Tibial nerve (tissue), 4 donors: Measurements from ENCODE around the gene AGPS.

Experiments
- CTCF ChIP-seq, 5 experiments: fragments of 200-600 bp in 3 of 5; fragments of 450-650 bp in 2 of 5; sonication (generic) in 3 of 5; IDR thresholded peaks; one replicate each; pipeline ENCODE4 v1.5.1; 2016 to 2019; ENCODE audit warnings: antibody characterized with exemption in 5 of 5, mild to moderate bottlenecking in 3 of 5, moderate library complexity in 2 of 5
- EP300 ChIP-seq, 2 donors: sonication (generic); formaldehyde crosslinking; IDR thresholded peaks; one replicate each; pipeline ENCODE4 v1.6.1; 2017; ENCODE audit warnings: antibody characterized with exemption in 2 of 2, mild to moderate bottlenecking in 1 of 2

DNA sequence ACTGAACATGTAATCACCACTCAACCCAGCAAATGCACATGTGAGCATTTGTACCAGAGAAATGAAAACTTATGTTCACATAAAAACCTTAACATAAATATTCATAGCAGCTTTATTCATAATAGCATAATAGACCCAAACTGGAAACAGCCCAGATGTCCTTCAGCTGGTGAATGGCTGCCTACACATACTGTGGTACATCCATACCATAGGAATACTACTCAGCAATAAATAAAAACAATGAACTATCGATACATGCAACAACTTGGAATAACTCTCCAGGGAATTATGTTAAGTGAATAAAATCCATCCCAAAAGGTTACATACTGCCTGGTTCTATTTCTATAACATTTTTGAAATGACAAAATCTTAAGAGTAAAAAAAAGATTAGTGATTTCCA is 140.0 kb downstream of the AGPS start:
- TF ChIP-seq CTCF (IDR thresholded peaks at IDR 0.05) (no peak), EP300 (IDR thresholded peaks at IDR 0.05) (no peak)
